ENCODE results near the gene FAHD2A. TPM values are rescaled to one million over a fixed set of nuclear protein-coding genes. Genes with fewer than 3 reads are reported as not detected.
"Not testable (repeated sequence)": the region's sequence is repeated elsewhere in the genome, so short reads cannot be mapped to it uniquely, and the experiment has no call there.

The FAHD2A gene
- total RNA-seq, 1 experiment from 2014 or later = 32.3 TPM

DNA sequence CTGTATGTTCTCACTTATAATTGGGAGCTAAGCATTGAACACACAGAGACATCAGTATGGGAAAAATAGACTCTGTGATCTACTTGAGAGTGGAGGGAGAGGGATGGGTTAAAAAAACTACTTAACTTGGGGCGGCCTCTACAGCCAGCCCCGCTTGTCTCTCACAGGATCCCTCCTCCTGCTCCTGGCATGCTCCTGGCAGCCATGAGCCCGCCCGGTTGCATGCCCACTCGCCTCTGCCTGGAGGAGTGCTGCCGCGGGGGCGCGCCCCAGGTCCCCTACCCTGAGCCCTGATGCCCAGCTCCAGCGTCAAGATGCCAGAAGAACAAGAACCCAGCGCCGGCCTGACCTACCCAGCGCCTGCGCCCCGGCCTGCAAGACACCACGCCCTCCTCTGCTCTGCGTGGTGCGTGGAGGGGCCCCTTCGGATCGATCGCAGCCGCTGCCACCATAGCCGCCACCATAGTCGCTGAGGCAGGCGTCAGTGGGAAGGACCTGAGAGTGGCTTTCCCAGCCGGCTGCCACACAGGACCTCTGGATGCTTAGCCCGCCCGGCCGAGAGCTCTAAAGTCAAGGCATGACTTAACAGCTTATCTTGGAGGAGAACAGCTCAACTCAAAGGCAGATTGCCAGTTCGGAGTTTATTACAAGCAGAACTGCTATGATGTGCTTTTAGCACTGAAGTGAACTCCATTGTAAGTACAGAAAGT is 32.8 kb downstream of the FAHD2A start:
- not testable (repeated sequence) for DNase-seq (ENCODE audit: low read depth)

GRCh38 chr2:95435872-95436209 is 33.3 kb downstream of the FAHD2A start:
- DNase-seq (ENCODE audit: low read depth) = not testable (repeated sequence)

DNA sequence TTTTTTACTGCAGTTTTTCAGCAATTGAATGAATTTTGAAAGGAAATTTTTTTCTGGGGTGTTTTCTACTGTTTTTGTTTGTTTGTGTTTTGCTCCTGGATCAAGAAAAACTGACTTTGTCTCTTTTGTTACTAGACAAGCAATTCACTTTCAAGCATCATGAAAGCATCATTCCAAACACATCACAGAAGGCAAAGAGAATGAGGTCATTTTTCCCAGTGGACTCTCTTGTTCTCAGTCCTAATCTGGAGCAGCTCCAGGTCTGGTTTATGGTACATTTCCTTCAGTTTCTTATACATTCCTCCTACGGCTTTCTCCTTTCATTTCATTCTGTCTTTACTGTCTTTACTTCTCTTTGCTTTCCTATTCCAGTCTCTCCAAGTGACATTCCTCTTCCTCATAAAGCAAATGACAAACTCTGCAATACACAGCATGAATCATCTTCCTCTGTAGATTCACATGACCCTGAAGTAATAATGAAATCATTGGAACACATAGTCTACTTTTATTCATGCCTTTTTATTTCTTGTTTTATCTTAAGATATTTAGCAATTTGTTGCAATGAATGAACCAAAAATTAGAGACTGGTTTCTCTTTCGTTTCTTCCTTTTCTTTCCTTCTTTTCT is 40.1 kb downstream of the FAHD2A start:
- not testable (repeated sequence) for DNase-seq (ENCODE audit: low read depth)

DNA sequence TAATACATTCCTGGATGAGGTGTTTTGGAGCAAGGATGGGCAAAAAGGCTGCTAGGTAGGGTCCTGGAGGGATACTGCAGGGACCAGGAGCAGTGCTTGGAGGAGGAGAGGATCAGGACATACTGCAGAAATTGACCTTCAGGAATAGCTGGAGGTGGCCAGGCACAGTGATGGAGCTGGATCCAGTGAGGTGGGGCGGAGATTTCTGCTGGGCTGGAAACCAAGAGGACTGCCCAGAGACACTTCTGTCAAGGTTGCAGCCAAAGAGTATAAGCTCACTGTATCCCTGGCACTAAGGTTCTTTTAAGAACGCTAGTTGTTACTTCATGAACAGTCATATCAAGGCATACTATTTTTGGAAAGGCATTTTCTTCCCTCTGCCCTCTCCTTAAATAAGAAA is 42.8 kb downstream of the FAHD2A start:
- not testable (repeated sequence) for DNase-seq (ENCODE audit: low read depth)

GRCh38 chr2:95463292-95463691 is 60.8 kb downstream of the FAHD2A start:
- not testable (repeated sequence) for DNase-seq (ENCODE audit: low read depth)

Other genes starting within 250 kb of the FAHD2A start
- gene ZNF514, start 242.9 kb upstream of the FAHD2A start, total RNA-seq (2014; rRNA removed; shearing (Covaris generic)) = 2.7 and 6.1 TPM in 2 replicates
- gene ZNF2, start 236.9 kb upstream of the FAHD2A start, total RNA-seq (2014; rRNA removed; shearing (Covaris generic)) = 7.4 and 8.1 TPM in 2 replicates
- gene ZNF892, start 195.2 kb upstream of the FAHD2A start, total RNA-seq (2014; rRNA removed; shearing (Covaris generic)) = 1.6 and 2.7 TPM in 2 replicates
- 2.9 and 3.6 TPM in 2 replicates for gene PROM2, start 128.3 kb upstream of the FAHD2A start, total RNA-seq (2014; rRNA removed; shearing (Covaris generic))
- gene KCNIP3, start 105.4 kb upstream of the FAHD2A start, total RNA-seq (2014; rRNA removed; shearing (Covaris generic)) = 3.3 and 5.8 TPM in 2 replicates
- not detected in 2 replicates for gene TRIM43B, start 82.0 kb downstream of the FAHD2A start, total RNA-seq (2014; rRNA removed; shearing (Covaris generic))
- gene TRIM43, start 189.3 kb downstream of the FAHD2A start, total RNA-seq (2014; rRNA removed; shearing (Covaris generic)) = not detected in 2 replicates